ENCODE measurements around the gene ITFG1. TPM values are rescaled to one million over a fixed set of nuclear protein-coding genes. Genes with fewer than 3 reads are reported as not detected.

Gene ITFG1
- total RNA-seq, 6 experiments from 2014 or later: 29.9 to 43.8 (median 39.2) TPM

DNA sequence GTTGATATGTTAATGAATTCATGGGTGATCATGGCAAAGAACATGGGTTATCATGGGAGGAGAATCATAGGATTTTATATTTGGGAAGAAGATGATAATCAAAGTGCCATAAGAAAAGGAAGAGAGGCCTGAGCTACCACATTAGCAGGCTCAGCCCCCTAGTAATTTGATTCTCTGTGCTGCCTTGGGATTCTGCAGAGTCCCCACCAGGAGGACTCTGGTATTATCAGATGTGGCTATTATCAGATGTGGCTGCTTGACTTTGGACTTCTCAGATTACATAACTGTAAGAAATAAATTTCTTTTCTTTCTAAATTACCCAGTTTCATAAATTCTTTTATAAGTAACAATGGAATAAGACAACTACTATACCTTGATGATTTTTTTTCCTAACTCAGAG lies 137.6 kb downstream of the ITFG1 start:
- no peaks in the 10 kb centered on the region for H3K27me3 ChIP-seq
- H3K27ac ChIP-seq: no peak overlapping the region
- no peak for TF ChIP-seq POLR2A (IDR thresholded peaks at IDR 0.05)
- TF ChIP-seq, protein P1, sequence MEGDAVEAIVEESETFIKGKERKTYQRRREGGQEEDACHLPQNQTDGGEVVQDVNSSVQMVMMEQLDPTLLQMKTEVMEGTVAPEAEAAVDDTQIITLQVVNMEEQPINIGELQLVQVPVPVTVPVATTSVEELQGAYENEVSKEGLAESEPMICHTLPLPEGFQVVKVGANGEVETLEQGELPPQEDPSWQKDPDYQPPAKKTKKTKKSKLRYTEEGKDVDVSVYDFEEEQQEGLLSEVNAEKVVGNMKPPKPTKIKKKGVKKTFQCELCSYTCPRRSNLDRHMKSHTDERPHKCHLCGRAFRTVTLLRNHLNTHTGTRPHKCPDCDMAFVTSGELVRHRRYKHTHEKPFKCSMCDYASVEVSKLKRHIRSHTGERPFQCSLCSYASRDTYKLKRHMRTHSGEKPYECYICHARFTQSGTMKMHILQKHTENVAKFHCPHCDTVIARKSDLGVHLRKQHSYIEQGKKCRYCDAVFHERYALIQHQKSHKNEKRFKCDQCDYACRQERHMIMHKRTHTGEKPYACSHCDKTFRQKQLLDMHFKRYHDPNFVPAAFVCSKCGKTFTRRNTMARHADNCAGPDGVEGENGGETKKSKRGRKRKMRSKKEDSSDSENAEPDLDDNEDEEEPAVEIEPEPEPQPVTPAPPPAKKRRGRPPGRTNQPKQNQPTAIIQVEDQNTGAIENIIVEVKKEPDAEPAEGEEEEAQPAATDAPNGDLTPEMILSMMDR (IDR thresholded peaks at IDR 0.05): no peak
- H3K4me3 ChIP-seq: no peak overlapping the region
- H3K4me1 ChIP-seq: no peaks in the 10 kb centered on the region
- intact Hi-C loops (cut with DNase I): no loop called here
- DNase-seq (no peak), ATAC-seq (no peak)
- H3K36me3 ChIP-seq: no peaks in the 10 kb centered on the region
- H3K9me3 ChIP-seq: no peaks in the 10 kb centered on the region

DNA sequence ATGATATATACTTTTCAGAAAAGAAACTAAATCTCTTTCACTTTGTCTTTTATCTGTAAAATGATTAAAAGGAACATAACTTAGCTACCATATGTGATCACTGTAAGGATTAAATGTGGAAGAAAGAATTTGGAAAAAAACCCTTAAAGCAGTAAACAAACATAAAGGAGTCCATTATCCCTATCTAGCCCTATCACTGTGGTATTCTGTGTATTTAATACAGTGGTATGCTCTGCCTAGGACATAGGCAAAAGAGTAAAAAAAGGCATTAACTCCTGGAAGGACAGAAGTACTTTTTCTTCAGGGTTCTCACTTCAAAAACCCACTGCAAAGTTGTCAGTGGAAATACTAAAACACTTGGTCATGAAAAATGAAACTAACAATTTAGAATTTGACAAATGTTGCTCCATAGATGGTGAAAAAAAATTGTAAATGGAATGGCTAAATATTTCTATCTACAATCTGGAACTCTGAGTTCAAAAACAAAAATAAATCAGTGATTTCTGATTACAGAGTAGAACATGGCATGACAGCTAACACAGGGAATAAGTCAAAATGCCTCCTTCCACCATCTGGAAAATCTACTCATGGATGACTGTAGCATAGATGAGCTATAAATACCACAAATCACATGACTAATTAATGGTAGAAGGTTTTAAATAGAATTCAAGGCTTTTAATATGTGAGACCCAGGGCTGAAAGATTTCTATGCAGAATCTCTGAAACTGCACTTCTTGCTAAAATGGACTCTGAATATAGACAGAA lies 140.1 kb downstream of the ITFG1 start:
- Histone ChIP-seq H3K4me3 (no peak overlapping the region), H3K27ac (no peak overlapping the region), H3K9me3 (no peaks in the 10 kb centered on the region), H3K36me3 (no peaks in the 10 kb centered on the region), H3K4me1 (no peaks in the 10 kb centered on the region), H3K27me3 (no peaks in the 10 kb centered on the region)
- TF ChIP-seq, protein P1 (IDR thresholded peaks at IDR 0.05): no peak
- no peak for TF ChIP-seq POLR2A (IDR thresholded peaks at IDR 0.05)
- intact Hi-C loops (cut with DNase I): no loop called here
- ATAC-seq: no peak
- DNase-seq: no peak

DNA sequence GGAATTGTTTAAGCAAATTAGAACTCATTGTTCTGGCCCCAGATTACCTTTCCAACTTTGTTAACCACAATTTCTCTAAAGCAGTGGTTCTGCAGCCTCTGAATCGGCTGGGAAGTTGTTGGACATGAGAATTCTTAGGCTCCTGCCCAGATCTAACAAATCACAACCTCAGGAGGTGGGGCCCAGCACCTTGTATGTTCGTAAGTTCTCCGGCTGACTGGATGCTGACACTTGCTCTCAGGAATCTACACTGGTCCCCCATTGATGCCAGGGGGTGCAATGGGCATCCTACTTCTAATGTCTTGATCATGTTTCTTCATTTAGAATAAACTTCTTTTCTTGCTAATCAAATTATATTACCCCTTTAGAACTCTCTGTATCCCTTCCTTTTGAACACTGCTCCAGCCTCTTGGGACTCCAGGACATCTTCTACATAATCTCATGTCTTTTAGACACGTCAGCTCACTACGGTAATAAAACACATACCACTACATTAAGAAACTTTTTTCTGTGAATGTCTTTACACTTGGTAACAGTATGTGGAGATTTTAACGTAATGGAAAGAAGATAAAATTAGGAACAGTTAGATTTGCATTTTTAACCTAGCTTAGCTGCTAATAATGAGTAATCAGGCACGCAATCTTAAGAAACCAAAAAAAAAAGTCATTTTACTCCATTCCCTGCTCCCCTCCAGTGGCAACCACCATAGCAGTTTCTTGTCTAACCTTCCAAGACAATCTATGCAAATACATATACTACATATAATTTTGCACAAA lies 143.2 kb downstream of the ITFG1 start:
- no peak for ATAC-seq
- Histone ChIP-seq H3K27me3 (no peaks in the 10 kb centered on the region), H3K4me1 (no peaks in the 10 kb centered on the region), H3K9me3 (no peaks in the 10 kb centered on the region), H3K4me3 (no peak overlapping the region), H3K36me3 (no peaks in the 10 kb centered on the region), H3K27ac (no peak overlapping the region)
- intact Hi-C loops (cut with DNase I): no loop called here
- WGBS (ENCODE audit: insufficient coverage, low coverage, low lambda C conversion rate, missing lambda C conversion rate): 98% methylated on average over 5 of the region's 7 CpGs
- TF ChIP-seq, protein P1 (IDR thresholded peaks at IDR 0.05): no peak
- no peak for TF ChIP-seq POLR2A (IDR thresholded peaks at IDR 0.05)
- DNase-seq: no peak

DNA sequence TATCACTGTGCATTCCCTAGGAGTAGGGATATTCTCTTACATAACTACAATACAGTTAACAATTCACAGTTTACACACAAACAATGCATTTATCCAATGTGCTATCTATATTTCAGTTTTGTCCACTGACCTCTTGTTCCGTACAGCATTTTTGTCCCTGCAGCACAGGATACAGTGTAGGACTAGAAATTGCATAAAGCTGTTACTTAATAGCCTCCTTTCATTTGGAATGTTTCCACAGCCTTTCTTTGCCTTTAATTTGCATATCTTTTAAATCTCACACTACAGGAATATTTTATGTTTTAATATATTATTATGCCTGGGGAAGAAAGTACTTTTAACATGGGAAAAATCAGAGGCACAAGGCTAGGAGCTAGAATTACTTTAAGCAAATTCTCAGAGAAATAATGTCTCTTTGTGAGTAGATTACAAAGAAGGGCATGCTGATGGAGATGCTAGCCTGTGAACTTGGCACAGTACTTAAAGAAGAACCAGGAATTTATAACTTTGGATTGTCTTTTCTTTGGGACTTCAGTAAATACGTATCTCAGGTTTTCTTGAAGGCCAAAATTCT lies 144.3 kb downstream of the ITFG1 start:
- Histone ChIP-seq H3K27ac (no peak overlapping the region), H3K36me3 (no peaks in the 10 kb centered on the region), H3K4me3 (no peak overlapping the region), H3K4me1 (no peaks in the 10 kb centered on the region), H3K9me3 (no peaks in the 10 kb centered on the region), H3K27me3 (no peaks in the 10 kb centered on the region)
- DNase-seq (no peak), ATAC-seq (no peak)
- intact Hi-C loops (cut with DNase I): no loop called here
- 83% methylated on average over 2 of the region's 2 CpGs for WGBS (ENCODE audit: insufficient coverage, low coverage, low lambda C conversion rate, missing lambda C conversion rate)
- no peak for TF ChIP-seq POLR2A (IDR thresholded peaks at IDR 0.05)
- TF ChIP-seq, protein P1 (IDR thresholded peaks at IDR 0.05): no peak

Data from right lobe of liver (tissue), 6 donors.